ENCODE data around the gene PPIL4. TPM values are rescaled to one million over a fixed set of nuclear protein-coding genes. Genes with fewer than 3 reads are reported as not detected.

The PPIL4 gene
- total and polyA plus RNA-seq, 2 donors (not counting 3 experiments of a cell fraction or from before 2014, with no cell fraction given), result 2.2 to 27.8 TPM

DNA sequence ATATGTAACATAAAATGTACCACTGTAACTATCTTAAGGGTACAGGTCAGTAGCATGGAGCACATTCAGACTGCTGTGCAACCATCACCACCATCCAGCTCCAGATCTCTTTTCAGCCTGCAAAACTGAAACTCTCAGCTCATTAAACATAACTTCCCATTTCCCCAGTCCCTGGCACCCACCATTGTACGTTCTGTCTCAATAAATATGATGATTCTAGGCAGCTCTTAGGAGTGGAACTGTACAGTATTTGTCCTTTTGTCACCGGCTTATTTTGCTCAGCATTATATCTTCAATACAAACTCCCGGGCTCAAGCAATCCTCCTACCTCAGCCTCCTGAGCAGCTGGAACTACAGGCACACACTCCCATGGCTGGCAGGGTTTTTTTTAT, 62.5 kb downstream of the PPIL4 start:
- peaks cover 3% of the 10 kb centered on the region for H3K4me1 ChIP-seq (ENCODE audit: control insufficient read depth, extremely low read depth, insufficient read depth, low read length)
- no peak overlapping the region for H3K4me2 ChIP-seq (ENCODE audit: insufficient read depth, low read length)
- H3K36me3 ChIP-seq (ENCODE audit: control insufficient read depth in 2 of 2, extremely low read depth in 1 of 2, insufficient read depth in 2 of 2, low read length in 2 of 2), result no peaks in the 10 kb centered on the region
- DNase-seq (ENCODE audit: low read depth, low spot score), result no peak
- H4K20me1 ChIP-seq (replicated peaks; ENCODE audit: control insufficient read depth, extremely low read depth, insufficient read depth, low read length), result no peaks in the 10 kb centered on the region
- CTCF ChIA-PET, result interaction anchor here (0.7 to 3.1 kb wide), 2 partner anchors 52 to 455 kb away, joined by 3 to 12 read pairs; no protein-coding TSS in a partner anchor
- H3K4me3 ChIP-seq (replicated peaks in 1 of 3; ENCODE audit: insufficient read depth in 1 of 3, low read depth in 1 of 3, low read length in 3 of 3), result no peak overlapping the region
- H3K9me1 ChIP-seq (replicated peaks; ENCODE audit: control insufficient read depth, extremely low read depth, insufficient read depth, low read length), result no peaks in the 10 kb centered on the region
- no peaks in the 10 kb centered on the region for H3K9me3 ChIP-seq (replicated peaks; ENCODE audit: control insufficient read depth, insufficient read depth, low read length)
- H3K79me2 ChIP-seq (ENCODE audit: control insufficient read depth, insufficient read depth, low read length), result no peaks in the 10 kb centered on the region
- no peak overlapping the region for H2AFZ ChIP-seq (ENCODE audit: low read depth, low read length)
- no peak overlapping the region for H3K27ac ChIP-seq (ENCODE audit: insufficient read depth, low read depth, low read length)
- no peak for FAIRE-seq
- TF ChIP-seq, protein P1, sequence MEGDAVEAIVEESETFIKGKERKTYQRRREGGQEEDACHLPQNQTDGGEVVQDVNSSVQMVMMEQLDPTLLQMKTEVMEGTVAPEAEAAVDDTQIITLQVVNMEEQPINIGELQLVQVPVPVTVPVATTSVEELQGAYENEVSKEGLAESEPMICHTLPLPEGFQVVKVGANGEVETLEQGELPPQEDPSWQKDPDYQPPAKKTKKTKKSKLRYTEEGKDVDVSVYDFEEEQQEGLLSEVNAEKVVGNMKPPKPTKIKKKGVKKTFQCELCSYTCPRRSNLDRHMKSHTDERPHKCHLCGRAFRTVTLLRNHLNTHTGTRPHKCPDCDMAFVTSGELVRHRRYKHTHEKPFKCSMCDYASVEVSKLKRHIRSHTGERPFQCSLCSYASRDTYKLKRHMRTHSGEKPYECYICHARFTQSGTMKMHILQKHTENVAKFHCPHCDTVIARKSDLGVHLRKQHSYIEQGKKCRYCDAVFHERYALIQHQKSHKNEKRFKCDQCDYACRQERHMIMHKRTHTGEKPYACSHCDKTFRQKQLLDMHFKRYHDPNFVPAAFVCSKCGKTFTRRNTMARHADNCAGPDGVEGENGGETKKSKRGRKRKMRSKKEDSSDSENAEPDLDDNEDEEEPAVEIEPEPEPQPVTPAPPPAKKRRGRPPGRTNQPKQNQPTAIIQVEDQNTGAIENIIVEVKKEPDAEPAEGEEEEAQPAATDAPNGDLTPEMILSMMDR (IDR thresholded peaks at IDR 0.05; ENCODE audit: extremely low read depth in 1 of 2, insufficient read depth in 1 of 2, low read depth in 1 of 2, low read length in 2 of 2), result no peak
- TF ChIP-seq POLR2A (IDR thresholded peaks at IDR 0.05; ENCODE audit: low read depth, low read length) (no peak), MYC (IDR thresholded peaks at IDR 0.05; ENCODE audit: low read depth, low read length) (no peak), FOS (IDR thresholded peaks at IDR 0.05; ENCODE audit: borderline replicate concordance, insufficient read depth, low read length) (no peak), POLR2AphosphoS5 (IDR thresholded peaks at IDR 0.05; ENCODE audit: insufficient read depth, low read depth, low read length) (no peak), MAX (IDR thresholded peaks at IDR 0.05; ENCODE audit: insufficient read depth, insufficient read length) (no peak), EZH2 (IDR thresholded peaks at IDR 0.05; ENCODE audit: borderline replicate concordance, low read depth, low read length, severe bottlenecking) (no peak), GATA2 (IDR thresholded peaks at IDR 0.05; ENCODE audit: insufficient read depth, insufficient read length, low read depth, low read length) (no peak), JUN (IDR thresholded peaks at IDR 0.05; ENCODE audit: borderline replicate concordance, insufficient read depth, insufficient read length, low read depth) (no peak)
- intact Hi-C loops (cut with micrococcal nuclease), result no loop called here
- dilution Hi-C loops (cut with MboI; ENCODE audit: extremely low pct_ligation_motif_present, low sequenced_read_pairs), result no loop called here
- H3K27me3 ChIP-seq (ENCODE audit: control insufficient read depth in 2 of 2, insufficient read depth in 2 of 2, low read length in 2 of 2), result no peaks in the 10 kb centered on the region
- no TSS peak for BruUV-seq (replicated peaks)
- H3K9ac ChIP-seq (replicated peaks; ENCODE audit: extremely low read depth, insufficient read depth, low read length), result no peak overlapping the region
- POLR2A ChIA-PET, result no interaction called here
